Measurements from ENCODE around the gene MIEN1. TPM values are rescaled to one million over a fixed set of nuclear protein-coding genes. Genes with fewer than 3 reads are reported as not detected.
A peak's percentile ranks its signal among the peaks of the same experiment; 100 is the strongest.

The MIEN1 gene
- total RNA-seq, 1 experiment from 2014 or later, result 50.8 TPM

GRCh38 chr17:39737206-39737759, 7.0 kb upstream of the MIEN1 start:
- H2BK15ac ChIP-seq (ENCODE audit: low read depth, low read length), result no peak overlapping the region
- H2BK120ac ChIP-seq (ENCODE audit: low read depth, low read length, poor library complexity, severe bottlenecking), result no peak overlapping the region
- H3T11ph ChIP-seq (ENCODE audit: low read length), result no peak overlapping the region
- H3K79me2 ChIP-seq (ENCODE audit: insufficient read depth, low read length), result peaks cover 2% of the 10 kb centered on the region; the same call in 1 of the 2 replicates
- no peak overlapping the region for H2AK5ac ChIP-seq (ENCODE audit: insufficient read length, low read length)
- peaks cover 27% of the 10 kb centered on the region for H3K23me2 ChIP-seq (ENCODE audit: insufficient read length, low read depth, low read length, poor library complexity, severe bottlenecking)
- no peaks in the 10 kb centered on the region for H3K9me3 Mint-ChIP-seq
- no peak overlapping the region for H3K18ac ChIP-seq (ENCODE audit: insufficient read length, low read depth, low read length)
- no peak overlapping the region for H4K5ac ChIP-seq (ENCODE audit: insufficient read length, low read depth, low read length)
- no peak overlapping the region for H3K56ac ChIP-seq (ENCODE audit: insufficient read length, low read depth, low read length)
- peaks cover 0 to 4% (median 0%) of the 10 kb centered on the region in 3 experiments; a peak in 4 of 7 replicates for H3K36me3 Mint-ChIP-seq (ENCODE audit: insufficient read depth in 1 of 3, low read depth in 3 of 3)
- H3K14ac ChIP-seq (ENCODE audit: insufficient read depth, low read length), result peak overlapping the region; percentile 61; the same call in 1 of the 2 replicates
- no peak overlapping the region for H3K4ac ChIP-seq (ENCODE audit: low read depth, low read length)
- WGBS (ENCODE audit: extremely low coverage, insufficient read length, low lambda C conversion rate), result no CpG with 5 or more reads among the region's 13 CpGs
- H3K4me1 ChIP-seq (ENCODE audit: insufficient read depth, low read length), result peaks cover 3% of the 10 kb centered on the region; the same call in 1 of the 2 replicates
- no peak overlapping the region for H4K91ac ChIP-seq (ENCODE audit: insufficient read length, low read depth, low read length)
- peak overlapping the region in 1 of 3 experiments; percentile 52; a peak in 2 of 7 replicates for H3K27ac Mint-ChIP-seq
- H4K8ac ChIP-seq (replicated peaks; ENCODE audit: insufficient read length, low read depth, low read length), result no peak overlapping the region
- H3K79me1 ChIP-seq (ENCODE audit: insufficient read depth, low read depth, low read length, poor library complexity, severe bottlenecking), result no peaks in the 10 kb centered on the region
- no peak for DNase-seq
- H3K9ac ChIP-seq (ENCODE audit: extremely low read depth, insufficient read length, low read length), result no peak overlapping the region
- no peak overlapping the region for H3K23ac ChIP-seq (ENCODE audit: insufficient read length, low read depth, low read length)
- no peak overlapping the region for H2BK12ac ChIP-seq (ENCODE audit: insufficient read length, low read depth, low read length)
- no peaks in the 10 kb centered on the region for H3K9me3 ChIP-seq (ENCODE audit: control insufficient read depth, low read depth, low read length)
- TF ChIP-seq CTCF (conservative IDR thresholded peaks at IDR 0.05), result no peak
- no peak overlapping the region for H2BK5ac ChIP-seq (ENCODE audit: insufficient read length, low read length)
- peaks cover 3% of the 10 kb centered on the region; the same call in 1 of the 2 replicates for H3K27me3 Mint-ChIP-seq (ENCODE audit: low read depth)
- peak overlapping the region; percentile 73 for H3K4me2 ChIP-seq (ENCODE audit: insufficient read depth, insufficient read length, low read length)
- H3K4me3 Mint-ChIP-seq, result peak overlapping the region; percentile 85 to 87
- no peak overlapping the region for H2BK20ac ChIP-seq (ENCODE audit: low read depth, low read length, poor library complexity, severe bottlenecking)
- H3K27ac ChIP-seq (ENCODE audit: insufficient read length, low read depth, low read length), result no peak overlapping the region
- no peaks in the 10 kb centered on the region for H3K27me3 ChIP-seq (ENCODE audit: insufficient read depth, low read length)
- H2AFZ ChIP-seq (ENCODE audit: low read length), result no peak overlapping the region
- H3K4me1 Mint-ChIP-seq, result peaks cover 31 to 38% of the 10 kb centered on the region in 2 experiments
- H4K20me1 ChIP-seq (ENCODE audit: control insufficient read depth, insufficient read depth, insufficient read length), result no peaks in the 10 kb centered on the region

Measured in H9 (cell line).